H1 (cell line): ENCODE measurements around the gene MRPL28. TPM values are rescaled to one million over a fixed set of nuclear protein-coding genes. Genes with fewer than 3 reads are reported as not detected.

Experiments used
- CTCF ChIA-PET: fragments of 300-600 bp; sonication (Branson Sonifier 250); formaldehyde crosslinking; loops from one replicate; lab custom pipeline; 2021; ENCODE audit not compliant: partially characterized antibody; lab: Charles Lee
- POLR2A ChIA-PET: fragments of 300-600 bp; sonication (Branson Sonifier 250); formaldehyde crosslinking; loops from one replicate; lab custom pipeline; 2021; ENCODE audit warnings: inconsistent platforms; ENCODE audit not compliant: partially characterized antibody; lab: Charles Lee
- DNase-seq, 2 experiments: peaks; one replicate each; pipeline versions ENCODE4 v3.0.0 to v3.0.0-alpha.2; 2010 to 2022; ENCODE audit warnings: low spot score in 2 of 2, low read depth in 1 of 2, mixed read lengths in 1 of 2
- FAIRE-seq: peaks from 2 replicates; lab custom pipeline; 2011; peaks lifted over from hg19 to GRCh38; lab: Jason Lieb, UNC
- H2AFZ ChIP-seq: 2 replicates; pipeline ENCODE4 v1.8.1; 2012; ENCODE audit warnings: low read length, inconsistent platforms
- H2AK5ac ChIP-seq: 2 replicates; pipeline ENCODE4 v1.6.1; 2013; ENCODE audit warnings: low read depth, low read length
- H2BK120ac ChIP-seq: replicated peaks from 2 replicates; pipeline ENCODE3; 2013; ENCODE audit warnings: low read depth, low read length, inconsistent platforms
- H2BK12ac ChIP-seq: 2 replicates; pipeline ENCODE4 v1.6.1; 2013; ENCODE audit warnings: low read depth, low read length
- H2BK15ac ChIP-seq: 2 replicates; pipeline ENCODE4 v1.6.1; 2013; ENCODE audit warnings: low read length
- H2BK20ac ChIP-seq: 2 replicates; pipeline ENCODE4 v1.6.1; 2013; ENCODE audit warnings: low read length
- H2BK5ac ChIP-seq: 2 replicates; pipeline ENCODE4 v1.6.1; 2013; ENCODE audit warnings: low read depth, low read length
- H3K14ac ChIP-seq: 2 replicates; pipeline ENCODE4 v1.6.1; 2013; ENCODE audit warnings: inconsistent platforms; ENCODE audit not compliant: insufficient read length
- H3K18ac ChIP-seq: 2 replicates; pipeline ENCODE4 v1.6.1; 2013; ENCODE audit warnings: low read length; ENCODE audit errors: extremely low read depth
- H3K23ac ChIP-seq: 2 replicates; pipeline ENCODE4 v1.6.1; 2013; ENCODE audit warnings: inconsistent platforms; ENCODE audit not compliant: insufficient read length
- H3K23me2 ChIP-seq: 2 replicates; pipeline ENCODE4 v1.6.1; 2013; ENCODE audit warnings: low read depth, low read length
- H3K27ac ChIP-seq: 2 replicates; pipeline ENCODE4 v1.6.1; 2011; ENCODE audit warnings: low read depth, low read length, inconsistent platforms
- H3K27me3 ChIP-seq, 4 experiments: replicated peaks in 1 of 4; 1 replicate in 1 of 4; 2 replicates in 3 of 4; pipeline versions ENCODE4 v1.6.1 to v1.8.1; 2011 to 2013; ENCODE audit warnings: low read length in 3 of 4, mild to moderate bottlenecking in 3 of 4, inconsistent platforms in 2 of 4, mixed read lengths in 2 of 4, moderate library complexity in 1 of 4; ENCODE audit not compliant: control insufficient read depth in 3 of 4, insufficient read depth in 3 of 4; ENCODE audit errors: extremely low read depth in 1 of 4
- H3K36me3 ChIP-seq, 4 experiments: 2 replicates each; pipeline versions ENCODE4 v1.6.1 to v1.8.1; 2011 to 2013; ENCODE audit warnings: mild to moderate bottlenecking in 4 of 4, low read length in 3 of 4, moderate library complexity in 2 of 4, control low read depth in 1 of 4, inconsistent platforms in 1 of 4; ENCODE audit not compliant: insufficient read depth in 4 of 4, control insufficient read depth in 2 of 4
- H3K4ac ChIP-seq: replicated peaks from 2 replicates; pipeline ENCODE3; 2013; ENCODE audit warnings: low read length, low read depth, mixed read lengths, inconsistent platforms; ENCODE audit not compliant: insufficient read length
- H3K4me1 ChIP-seq, 4 experiments: replicated peaks in 1 of 4; 1 replicate in 1 of 4; 2 replicates in 3 of 4; pipeline versions ENCODE4 v1.6.1 to v1.8.1; 2011 to 2013; ENCODE audit warnings: low read length in 3 of 4, inconsistent platforms in 2 of 4, mixed read lengths in 1 of 4; ENCODE audit not compliant: insufficient read depth in 4 of 4, control insufficient read depth in 3 of 4
- H3K4me2 ChIP-seq, 2 experiments: 2 replicates each; pipeline versions ENCODE4 v1.6.1 to v1.8.1; 2011 to 2013; ENCODE audit warnings: low read depth in 2 of 2, low read length in 2 of 2, control low read depth in 1 of 2, inconsistent platforms in 1 of 2, mild to moderate bottlenecking in 1 of 2; ENCODE audit not compliant: insufficient read depth in 1 of 2
- H3K4me3 ChIP-seq, 4 experiments: fragments of 200-600, 300-600 bp in 1 of 4; sonication (generic), shearing (Covaris generic), sonication (Bioruptor Twin) in 1 of 4; 2 replicates each; pipeline versions ENCODE4 v1.5.1 to v1.8.1; 2011 to 2016; ENCODE audit warnings: low read length in 4 of 4, low read depth in 3 of 4, control low read depth in 2 of 4, inconsistent platforms in 2 of 4, mild to moderate bottlenecking in 2 of 4, mixed read lengths in 1 of 4, moderate library complexity in 1 of 4; ENCODE audit not compliant: insufficient read depth in 2 of 4; ENCODE audit errors: extremely low read depth in 1 of 4
- H3K56ac ChIP-seq: replicated peaks from 2 replicates; pipeline ENCODE3; 2013; ENCODE audit warnings: low read depth, mild to moderate bottlenecking, mixed read lengths, low read length, inconsistent platforms; ENCODE audit not compliant: insufficient read length
- H3K79me1 ChIP-seq: 2 replicates; pipeline ENCODE4 v1.6.1; 2013; ENCODE audit warnings: low read depth, low read length, control low read depth
- H3K79me2 ChIP-seq, 2 experiments: 2 replicates each; pipeline versions ENCODE4 v1.6.1 to v1.8.1; 2012 to 2013; ENCODE audit warnings: low read length in 2 of 2, mild to moderate bottlenecking in 2 of 2, inconsistent platforms in 1 of 2; ENCODE audit not compliant: insufficient read depth in 2 of 2, control insufficient read depth in 1 of 2
- H3K9ac ChIP-seq, 4 experiments: replicated peaks in 1 of 4; 1 replicate in 1 of 4; 2 replicates in 3 of 4; pipeline versions ENCODE4 v1.6.1 to v1.8.1; 2011 to 2013; ENCODE audit warnings: low read depth in 3 of 4, low read length in 3 of 4, control low read depth in 2 of 4, mild to moderate bottlenecking in 2 of 4, moderate library complexity in 2 of 4, inconsistent platforms in 1 of 4; ENCODE audit errors: extremely low read depth in 1 of 4
- H3K9me3 ChIP-seq, 2 experiments: 2 replicates each; pipeline versions ENCODE4 v1.6.1 to v1.8.1; 2012 to 2013; ENCODE audit warnings: mild to moderate bottlenecking in 2 of 2, moderate library complexity in 2 of 2, control low read depth in 1 of 2, inconsistent platforms in 1 of 2, low read depth in 1 of 2, low read length in 1 of 2, mixed read lengths in 1 of 2; ENCODE audit not compliant: insufficient read depth in 2 of 2
- H4K20me1 ChIP-seq, 2 experiments: replicated peaks in 1 of 2; 2 replicates each; pipeline versions ENCODE3 to v1.8.1; 2011 to 2013; ENCODE audit warnings: inconsistent platforms in 2 of 2, low read length in 2 of 2, mild to moderate bottlenecking in 1 of 2; ENCODE audit not compliant: insufficient read depth in 2 of 2, control insufficient read depth in 1 of 2
- H4K5ac ChIP-seq: 2 replicates; pipeline ENCODE4 v1.6.1; 2013; ENCODE audit warnings: low read length, low read depth, mixed read lengths, inconsistent platforms; ENCODE audit not compliant: insufficient read length
- H4K8ac ChIP-seq: 2 replicates; pipeline ENCODE4 v1.8.0; 2013; ENCODE audit warnings: mild to moderate bottlenecking, moderate library complexity, low read length, inconsistent platforms; ENCODE audit not compliant: insufficient read depth; ENCODE audit errors: extremely low read depth
- H4K91ac ChIP-seq: replicated peaks from 2 replicates; pipeline ENCODE3; 2013; ENCODE audit warnings: low read length, mixed read lengths, inconsistent platforms; ENCODE audit not compliant: insufficient read length
- CBX5 ChIP-seq: fragments of 300-800, 300-1000 bp; sonication (generic); IDR thresholded peaks from 2 replicates; pipeline ENCODE4 v1.7.1; 2016; ENCODE audit warnings: antibody characterized with exemption, low read length, low read depth
- CREB1 ChIP-seq: IDR thresholded peaks from 2 replicates; pipeline ENCODE4 v1.6.1; 2012; ENCODE audit warnings: inconsistent platforms
- MAX ChIP-seq: IDR thresholded peaks from 2 replicates; pipeline ENCODE4 v1.6.1; 2012; ENCODE audit warnings: inconsistent platforms
- POLR2AphosphoS5 ChIP-seq: IDR thresholded peaks from 2 replicates; pipeline ENCODE4 v1.6.1; 2011; ENCODE audit warnings: low read depth, low read length
- POU5F1 ChIP-seq: IDR thresholded peaks from 2 replicates; pipeline ENCODE4 v1.6.1; 2011; ENCODE audit warnings: low read depth, mild to moderate bottlenecking, low read length, moderate library complexity
- RAD21 ChIP-seq, 2 experiments: IDR thresholded peaks in 1 of 2; conservative IDR thresholded peaks in 1 of 2; 2 replicates each; pipeline ENCODE4 v1.6.1; 2011; ENCODE audit warnings: low read depth in 2 of 2, low read length in 2 of 2, improper control_type of control experiment in 1 of 2, inconsistent platforms in 1 of 2, mild to moderate bottlenecking in 1 of 2, moderate library complexity in 1 of 2
- RBBP5 ChIP-seq: IDR thresholded peaks from 2 replicates; pipeline ENCODE4 v1.7.1; 2012; ENCODE audit warnings: low read depth, mild to moderate bottlenecking, inconsistent platforms, low read length, moderate library complexity, borderline replicate concordance
- SAP30 ChIP-seq: fragments of 300-600 bp; sonication (generic); IDR thresholded peaks from 2 replicates; pipeline ENCODE4 v1.7.1; 2012; ENCODE audit warnings: low read length, moderate library complexity, mild to moderate bottlenecking, inconsistent platforms; ENCODE audit not compliant: insufficient read depth, insufficient replicate concordance
- WGBS, 2 experiments: shearing (Covaris generic) in 1 of 2; methylation state at CpG; one replicate each; pipeline versions ENCODE4 v1.1.6 to v1.1.7; 2013 to 2015; ENCODE audit warnings: low lambda C conversion rate in 2 of 2, mixed read lengths in 2 of 2, inconsistent platforms in 1 of 2, low coverage in 1 of 2, missing lambda C conversion rate in 1 of 2; ENCODE audit not compliant: insufficient replicate concordance in 2 of 2, insufficient coverage in 1 of 2, insufficient read length in 1 of 2; ENCODE audit errors: extremely low coverage in 1 of 2, missing lambda C conversion rate in 1 of 2; 5-methylcytosine and 5-hydroxymethylcytosine counted together
- polyA plus RNA-seq, 7 experiments: library from polyadenylated mRNA; depleted of rRNA in 3 of 7; stranded (reverse) in 5 of 7; unstranded in 2 of 7; fragments of >200 nt in 5 of 7; fragments of 200-250 nt in 2 of 7; gene quantifications; 1 replicate in 5 of 7; 2 replicates in 1 of 7; 4 replicates in 1 of 7; pipeline versions ENCODE4 v1.2.1 to v1.2.3, GENCODE V29; 2011 to 2013; ENCODE audit warnings: missing spikeins in 2 of 7, mixed read lengths in 2 of 7
- total RNA-seq: library from RNA; stranded (reverse); fragmentation: NEBNext Ultra II Directional; extraction: Animal tissue kit (Norgen Biotek cat#: 25700); gene quantifications from 2 replicates; pipeline ENCODE4 v1.2.1, GENCODE V29; 2021

Gene MRPL28
- total and polyA plus RNA-seq, 2 of the 8 experiments (the other 6 are each of a cell fraction or from before 2014, with no cell fraction given) = 88.9 to 188 TPM

GRCh38 chr16:401468-402348, 31.4 kb upstream of the MRPL28 start, which contains the start of gene DECR2:
DECR2 (plus strand) TSS chr16:401885; CDS start chr16:401964, 79 bp downstream.
- H3K9ac ChIP-seq = peak within 1 kb of the TSS; percentile 67 to 88 (median 74); a peak in 6 of 7 replicates
- H3K18ac ChIP-seq = peak within 1 kb of the TSS; percentile 60; the same call in 1 of the 2 replicates
- H4K5ac ChIP-seq = peak within 1 kb of the TSS; percentile 91
- no peak within 1 kb of the TSS for H2BK12ac ChIP-seq
- FAIRE-seq (no peak), DNase-seq (peak; percentile 68 to 98)
- H2AFZ ChIP-seq = peak within 1 kb of the TSS; percentile 15; the same call in 1 of the 2 replicates
- peaks cover 7 to 18% (median 14%) of the 10 kb centered on the region in 4 experiments; a peak in 6 of 8 replicates for H3K36me3 ChIP-seq
- no peak within 1 kb of the TSS for H3K14ac ChIP-seq
- no peaks in the 10 kb centered on the region for H3K27me3 ChIP-seq
- peak within 1 kb of the TSS; percentile 29 to 66 for H3K4me2 ChIP-seq
- peaks cover 0 to 20% (median 11%) of the 10 kb centered on the region in 4 experiments; a peak in 6 of 7 replicates for H3K4me1 ChIP-seq
- no peaks in the 10 kb centered on the region for H3K9me3 ChIP-seq
- H3K23me2 ChIP-seq = peaks cover 1% of the 10 kb centered on the region
- H3K4ac ChIP-seq = peak within 1 kb of the TSS; percentile 53
- H2BK5ac ChIP-seq = peak within 1 kb of the TSS; percentile 78
- peak within 1 kb of the TSS; percentile 63; the same call in 1 of the 2 replicates for H3K27ac ChIP-seq
- H2BK15ac ChIP-seq = no peak within 1 kb of the TSS
- H3K4me3 ChIP-seq = peak within 1 kb of the TSS; percentile 61 to 71 (median 68)
- H3K23ac ChIP-seq = no peak within 1 kb of the TSS
- 3% methylated on average over 39 of the region's 91 CpGs; no CpG with 5 or more reads in 1 of the 2 experiments for WGBS, 2 experiments
- H2BK20ac ChIP-seq = no peak within 1 kb of the TSS
- H4K8ac ChIP-seq = peak within 1 kb of the TSS; percentile 91
- no peak within 1 kb of the TSS for H2AK5ac ChIP-seq
- no peaks in the 10 kb centered on the region; a peak in 1 of 4 replicates for H3K79me2 ChIP-seq
- H4K91ac ChIP-seq = peak within 1 kb of the TSS; percentile 85
- peaks cover 2 to 21% of the 10 kb centered on the region in 2 experiments for H4K20me1 ChIP-seq
- ChIA-PET POLR2A (interaction anchor here (0.6 to 5.2 kb wide), 18 partner anchors 10 to 887 kb away, joined by 3 to 22 read pairs (median 4); partner anchors contain the start of genes CAPN15, CHTF18, RAB11FIP3 and RPUSD1), CTCF (interaction anchor here (0.6 to 1.2 kb wide), 4 partner anchors 15 to 654 kb away, joined by 3 to 4 read pairs (median 3); no protein-coding TSS in a partner anchor)
- peak within 1 kb of the TSS; percentile 77 for H3K56ac ChIP-seq
- H2BK120ac ChIP-seq = no peak within 1 kb of the TSS
- H3K79me1 ChIP-seq = no peaks in the 10 kb centered on the region; the same call in 1 of the 2 replicates
- TF ChIP-seq SAP30 = no peak
- peak; percentile 24 to 28; a peak in 3 of 4 replicates for TF ChIP-seq RAD21 (IDR thresholded peaks at IDR 0.05 in 1 of 2, conservative IDR thresholded peaks at IDR 0.05 in 1 of 2; ENCODE audit: low read depth in 2 of 2, low read length in 2 of 2)
- peak; percentile 61 for TF ChIP-seq MAX
- TF ChIP-seq POU5F1 = no peak
- TF ChIP-seq POLR2AphosphoS5 = peak; percentile 89
- 0 out of 2 replicates have a peak, but pooled peaks have one; percentile 17 for TF ChIP-seq CREB1
- no peak for TF ChIP-seq CBX5
- peak; percentile 55; the same call in 1 of the 2 replicates for TF ChIP-seq RBBP5
